Mesenchymal stem cell (in vitro differentiated cells and primary cell): ENCODE results near the gene SP6.

Experiments used
- DNase-seq: peaks from one replicate; pipeline ENCODE4 v3.0.0-alpha.2; 2013
- H2AFZ ChIP-seq: one replicate; pipeline ENCODE4 v1.6.1; 2013; ENCODE audit warnings: low read depth, mild to moderate bottlenecking, control low read depth, inconsistent platforms, low read length, moderate library complexity
- H2AK5ac ChIP-seq: 2 replicates; pipeline ENCODE4 v1.6.1; 2013; ENCODE audit warnings: low read length, moderate library complexity, mild to moderate bottlenecking, inconsistent platforms; ENCODE audit not compliant: severe bottlenecking
- H2BK120ac ChIP-seq: one replicate; pipeline ENCODE4 v1.6.1; 2013; ENCODE audit warnings: low read depth, mild to moderate bottlenecking, inconsistent platforms, low read length, moderate library complexity
- H2BK12ac ChIP-seq, 2 experiments: one replicate each; pipeline ENCODE4 v1.6.1; 2013; ENCODE audit warnings: inconsistent platforms in 2 of 2, low read length in 2 of 2, mild to moderate bottlenecking in 2 of 2, moderate library complexity in 2 of 2, control low read depth in 1 of 2
- H2BK15ac ChIP-seq: one replicate; pipeline ENCODE4 v1.6.1; 2013; ENCODE audit warnings: mild to moderate bottlenecking, low read depth, inconsistent platforms; ENCODE audit not compliant: poor library complexity, severe bottlenecking
- H2BK5ac ChIP-seq: 2 replicates; pipeline ENCODE4 v1.6.1; 2013; ENCODE audit warnings: low read depth, mild to moderate bottlenecking, low read length, control low read depth, inconsistent platforms; ENCODE audit not compliant: poor library complexity, severe bottlenecking
- H3K14ac ChIP-seq, 2 experiments: one replicate each; pipeline ENCODE4 v1.6.1; 2013; ENCODE audit warnings: inconsistent platforms in 2 of 2, low read length in 2 of 2, control low read depth in 1 of 2, mild to moderate bottlenecking in 1 of 2, moderate library complexity in 1 of 2
- H3K18ac ChIP-seq, 2 experiments: one replicate each; pipeline ENCODE4 v1.6.1; 2013; ENCODE audit warnings: inconsistent platforms in 2 of 2, low read length in 2 of 2, control low read depth in 1 of 2, low read depth in 1 of 2, mild to moderate bottlenecking in 1 of 2
- H3K23ac ChIP-seq, 2 experiments: one replicate each; pipeline ENCODE4 v1.6.1; 2013; ENCODE audit warnings: inconsistent platforms in 2 of 2, low read length in 2 of 2, mild to moderate bottlenecking in 2 of 2, moderate library complexity in 2 of 2, control low read depth in 1 of 2
- H3K27ac ChIP-seq: 2 replicates; pipeline ENCODE4 v1.5.1; 2013; ENCODE audit warnings: mild to moderate bottlenecking, moderate library complexity, low read length, control low read depth, inconsistent platforms; ENCODE audit not compliant: poor library complexity, severe bottlenecking
- H3K27me3 ChIP-seq, 2 experiments: 2 replicates each; pipeline versions ENCODE4 v1.6.1 to v1.7.0; 2013; ENCODE audit warnings: low read length in 2 of 2, mild to moderate bottlenecking in 2 of 2, moderate library complexity in 2 of 2, control low read depth in 1 of 2, inconsistent platforms in 1 of 2; ENCODE audit not compliant: control insufficient read depth in 1 of 2, insufficient read depth in 1 of 2
- H3K36me3 ChIP-seq, 2 experiments: 2 replicates each; pipeline versions ENCODE4 v1.6.1 to v1.7.0; 2013; ENCODE audit warnings: low read length in 2 of 2, control low read depth in 1 of 2, inconsistent platforms in 1 of 2, low read depth in 1 of 2, mild to moderate bottlenecking in 1 of 2; ENCODE audit not compliant: insufficient read depth in 2 of 2, control insufficient read depth in 1 of 2
- H3K4ac ChIP-seq, 2 experiments: one replicate each; pipeline ENCODE4 v1.6.1; 2013; ENCODE audit warnings: inconsistent platforms in 2 of 2, low read length in 2 of 2, mild to moderate bottlenecking in 2 of 2, moderate library complexity in 2 of 2, control low read depth in 1 of 2, low read depth in 1 of 2
- H3K4me1 ChIP-seq: 2 replicates; pipeline ENCODE4 v1.6.1; 2013; ENCODE audit warnings: low read depth, low read length, control low read depth; ENCODE audit not compliant: control insufficient read depth, insufficient read depth
- H3K4me2 ChIP-seq: 2 replicates; pipeline ENCODE4 v1.6.1; 2013; ENCODE audit warnings: low read length, mild to moderate bottlenecking, inconsistent platforms; ENCODE audit not compliant: poor library complexity, severe bottlenecking
- H3K4me3 ChIP-seq, 2 experiments: 2 replicates each; pipeline versions ENCODE4 v1.5.1 to v1.7.0; 2013; ENCODE audit warnings: low read length in 2 of 2, mild to moderate bottlenecking in 2 of 2, control low read depth in 1 of 2, low read depth in 1 of 2; ENCODE audit not compliant: insufficient read depth in 1 of 2
- H3K79me1 ChIP-seq: replicated peaks from 2 replicates; pipeline ENCODE4 v1.6.1; 2013; ENCODE audit warnings: mild to moderate bottlenecking, control low read depth, low read length, inconsistent platforms; ENCODE audit not compliant: poor library complexity, severe bottlenecking
- H3K9ac ChIP-seq: 2 replicates; pipeline ENCODE4 v1.7.0; 2013; ENCODE audit warnings: mild to moderate bottlenecking, low read length, moderate library complexity
- H3K9me3 ChIP-seq: 2 replicates; pipeline ENCODE4 v1.7.0; 2013; ENCODE audit warnings: mild to moderate bottlenecking, low read length; ENCODE audit not compliant: control insufficient read depth
- H4K8ac ChIP-seq: one replicate; pipeline ENCODE4 v1.6.1; 2013; ENCODE audit warnings: inconsistent platforms, mild to moderate bottlenecking, low read length, moderate library complexity
- H4K91ac ChIP-seq: one replicate; pipeline ENCODE4 v1.6.1; 2013; ENCODE audit warnings: mild to moderate bottlenecking, low read length, inconsistent platforms
- WGBS: methylation state at CpG from one replicate; pipeline ENCODE4 v1.1.7; 2013; ENCODE audit warnings: mixed read lengths; 5-methylcytosine and 5-hydroxymethylcytosine counted together

The SP6 gene

GRCh38 chr17:47830396-47831002 lies 20.5 kb downstream of the SP6 start:
- Histone ChIP-seq H3K18ac (no peak overlapping the region), H3K27me3 (no peaks in the 10 kb centered on the region), H3K36me3 (peaks cover 20 to 39% of the 10 kb centered on the region in 2 experiments), H2AFZ (no peak overlapping the region), H3K14ac (no peak overlapping the region), H3K79me1 (peaks cover 14% of the 10 kb centered on the region), H2BK12ac (no peak overlapping the region), H3K9ac (peak overlapping the region; percentile 97), H3K4me3 (peak overlapping the region in 1 of 2 experiments; percentile 99), H2BK5ac (no peak overlapping the region), H2BK15ac (no peak overlapping the region), H3K23ac (no peak overlapping the region), H4K91ac (no peak overlapping the region), H3K4me2 (peak overlapping the region; percentile 76), H3K9me3 (no peaks in the 10 kb centered on the region), H2BK120ac (no peak overlapping the region), H3K27ac (no peak overlapping the region), H2AK5ac (no peak overlapping the region), H4K8ac (no peak overlapping the region), H3K4ac (no peak overlapping the region), H3K4me1 (peaks cover 8% of the 10 kb centered on the region)
- 97% methylated on average over 16 of the region's 18 CpGs for WGBS
- no peak for DNase-seq

GRCh38 chr17:47829870-47830269 lies 21.1 kb downstream of the SP6 start:
- H3K23ac ChIP-seq: no peak overlapping the region
- H3K4me1 ChIP-seq: peaks cover 8% of the 10 kb centered on the region
- no peaks in the 10 kb centered on the region for H3K27me3 ChIP-seq
- H2BK15ac ChIP-seq: no peak overlapping the region
- WGBS: 91% methylated on average over 3 of the region's 3 CpGs
- no peak overlapping the region for H4K91ac ChIP-seq
- no peak overlapping the region for H3K4me2 ChIP-seq
- no peak overlapping the region for H2AFZ ChIP-seq
- H3K36me3 ChIP-seq: peaks cover 22 to 39% of the 10 kb centered on the region in 2 experiments
- DNase-seq: peak; percentile 11
- no peak overlapping the region for H2BK12ac ChIP-seq
- H3K4me3 ChIP-seq: no peak overlapping the region
- peak overlapping the region; percentile 97 for H3K9ac ChIP-seq
- no peaks in the 10 kb centered on the region for H3K9me3 ChIP-seq
- H2BK120ac ChIP-seq: no peak overlapping the region
- H3K14ac ChIP-seq: no peak overlapping the region
- no peak overlapping the region for H2BK5ac ChIP-seq
- H2AK5ac ChIP-seq: no peak overlapping the region
- peaks cover 17% of the 10 kb centered on the region for H3K79me1 ChIP-seq
- H3K18ac ChIP-seq: no peak overlapping the region
- no peak overlapping the region for H3K27ac ChIP-seq
- H4K8ac ChIP-seq: no peak overlapping the region
- H3K4ac ChIP-seq: no peak overlapping the region

- Histone ChIP-seq H3K4me1 (peaks cover 20% of the 10 kb centered on the region), H3K27me3 (no peaks in the 10 kb centered on the region), H2AFZ (no peak overlapping the region), H3K4me3 (no peak overlapping the region), H3K18ac (no peak overlapping the region), H3K14ac (no peak overlapping the region), H3K27ac (no peak overlapping the region), H2BK120ac (no peak overlapping the region), H3K4me2 (no peak overlapping the region), H3K4ac (no peak overlapping the region), H3K79me1 (peaks cover 32% of the 10 kb centered on the region), H3K23ac (no peak overlapping the region), H3K9ac (no peak overlapping the region), H2AK5ac (no peak overlapping the region), H4K91ac (no peak overlapping the region), H2BK15ac (no peak overlapping the region), H2BK5ac (no peak overlapping the region), H3K36me3 (peaks cover 53% of the 10 kb centered on the region in 2 experiments), H2BK12ac (no peak overlapping the region), H3K9me3 (no peaks in the 10 kb centered on the region), H4K8ac (no peak overlapping the region)
- WGBS: 100% methylated on average over 4 of the region's 4 CpGs
- no peak for DNase-seq
These were observed 27.4 kb downstream of the SP6 start for GRCh38 chr17:47823519-47823918.

- Histone ChIP-seq H3K14ac (no peak overlapping the region), H3K27ac (no peak overlapping the region), H2BK120ac (no peak overlapping the region), H3K18ac (no peak overlapping the region), H2AK5ac (no peak overlapping the region), H2BK15ac (no peak overlapping the region), H3K9me3 (no peaks in the 10 kb centered on the region), H3K36me3 (peaks cover 51 to 57% of the 10 kb centered on the region in 2 experiments), H4K91ac (no peak overlapping the region), H4K8ac (no peak overlapping the region), H2BK5ac (no peak overlapping the region), H2AFZ (no peak overlapping the region), H2BK12ac (no peak overlapping the region), H3K4me2 (no peak overlapping the region), H3K4me1 (peaks cover 20% of the 10 kb centered on the region), H3K9ac (no peak overlapping the region), H3K27me3 (no peaks in the 10 kb centered on the region), H3K4me3 (no peak overlapping the region), H3K23ac (no peak overlapping the region), H3K79me1 (peaks cover 28% of the 10 kb centered on the region), H3K4ac (no peak overlapping the region)
- WGBS: over 99% methylated on average over 4 of the region's 4 CpGs
- DNase-seq: no peak
These were observed 28.2 kb downstream of the SP6 start for GRCh38 chr17:47822785-47823184.
